HEK293 (cell line): ENCODE data around the gene UBE2V1.

Experiments used
- KLF1 ChIP-seq: fragments of 450-650 bp; formaldehyde crosslinking; IDR thresholded peaks from 2 replicates; pipeline ENCODE4 v1.5.1; 2016; ENCODE audit warnings: missing biosample characterization, missing genetic modification characterization
- MEIS1 ChIP-seq: sonication (generic); formaldehyde crosslinking; IDR thresholded peaks from 2 replicates; pipeline ENCODE4 v1.8.1; 2022; ENCODE audit warnings: missing genetic modification reagents, mild to moderate bottlenecking, borderline replicate concordance
- ZNF274 ChIP-seq, 2 experiments: fragments of 200-500 bp in 1 of 2; fragments of 450-650 bp in 1 of 2; sonication (Bioruptor generic) in 1 of 2; formaldehyde crosslinking in 1 of 2; IDR thresholded peaks; 2 replicates each; pipeline versions ENCODE4 v1.5.1 to v1.6.1; 2014 to 2016; ENCODE audit warnings: borderline replicate concordance in 1 of 2, inconsistent platforms in 1 of 2, low read length in 1 of 2, missing biosample characterization in 1 of 2, missing genetic modification characterization in 1 of 2
- ZNF292 ChIP-seq: fragments of 450-650 bp; formaldehyde crosslinking; IDR thresholded peaks from 2 replicates; pipeline ENCODE4 v1.5.1; 2016; ENCODE audit warnings: low read depth, missing biosample characterization, missing genetic modification characterization, borderline replicate concordance
- ZNF529 ChIP-seq: fragments of 450-650 bp; formaldehyde crosslinking; IDR thresholded peaks from 2 replicates; pipeline ENCODE4 v1.5.1; 2017; ENCODE audit warnings: missing genetic modification characterization, missing biosample characterization; ENCODE audit not compliant: insufficient replicate concordance
- ZNF600 ChIP-seq: fragments of 450-650 bp; formaldehyde crosslinking; IDR thresholded peaks from 2 replicates; pipeline ENCODE4 v1.5.1; 2016; ENCODE audit warnings: missing biosample characterization, missing genetic modification characterization
- TF ChIP-seq, protein P1 (sequence below): fragments of 450-650 bp; formaldehyde crosslinking; IDR thresholded peaks from 2 replicates; pipeline ENCODE4 v1.5.1; 2016; ENCODE audit warnings: missing biosample characterization, missing genetic modification characterization
- TF ChIP-seq, protein P2 (sequence below): fragments of 450-650 bp; formaldehyde crosslinking; IDR thresholded peaks from 2 replicates; pipeline ENCODE4 v1.5.1; 2016; ENCODE audit warnings: missing biosample characterization, missing genetic modification characterization
- TF ChIP-seq, protein P3 (sequence below): fragments of 450-650 bp; formaldehyde crosslinking; IDR thresholded peaks from 2 replicates; pipeline ENCODE4 v1.5.1; 2016; ENCODE audit warnings: missing biosample characterization, missing genetic modification characterization
- TF ChIP-seq, protein P4 (sequence below): fragments of 450-650 bp; formaldehyde crosslinking; IDR thresholded peaks from 2 replicates; pipeline ENCODE4 v1.5.1; 2016; ENCODE audit warnings: missing biosample characterization, missing genetic modification characterization

DNA sequence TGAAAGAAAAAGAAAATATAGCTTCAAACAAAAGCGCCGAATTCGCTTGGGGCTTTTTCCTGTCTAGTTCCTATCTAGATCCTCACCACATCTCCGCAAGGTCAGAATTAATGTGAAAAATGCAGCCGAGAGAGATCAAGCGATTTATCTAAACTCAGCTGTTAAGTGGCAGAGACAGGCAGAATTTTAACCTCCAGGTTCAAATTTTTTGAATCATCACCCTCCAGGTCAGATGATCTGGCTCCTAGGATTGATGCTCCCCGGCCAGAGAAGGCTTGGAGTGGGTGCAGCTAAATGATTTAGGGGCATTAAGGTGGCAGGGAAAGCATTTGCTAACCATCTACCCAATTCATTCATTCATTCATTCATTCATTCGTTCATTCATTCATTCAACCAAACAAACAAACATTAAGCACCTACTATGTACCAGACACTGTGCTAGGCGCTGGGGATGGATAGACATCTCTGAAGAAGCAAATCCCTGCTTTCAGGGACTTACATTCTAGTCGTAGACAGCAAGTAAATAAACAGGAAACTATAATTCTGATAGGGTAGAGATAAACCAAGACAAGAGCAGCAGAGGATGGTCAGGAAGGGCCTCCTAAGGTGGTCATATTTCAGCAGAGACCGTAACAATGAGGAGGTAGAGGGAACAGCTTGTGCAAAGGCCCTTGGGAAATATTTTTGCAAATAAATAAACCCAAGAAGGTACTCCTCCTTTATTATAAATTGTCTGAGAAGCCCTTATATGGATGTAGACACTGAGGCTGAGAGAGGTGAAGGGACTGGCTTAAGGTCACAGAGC lies 672 bp upstream of the UBE2V1 start:
- TF ChIP-seq ZNF600 (no peak), ZNF292 (no peak), KLF1 (no peak), MEIS1 (CRISPR knock-in tag) (no peak), ZNF274 (IDR thresholded peaks at IDR 0.05; ENCODE audit: low read length) (no peak), ZNF274 (tag by site-specific recombination; IDR thresholded peaks at IDR 0.05; ENCODE audit: borderline replicate concordance) (no peak), ZNF529 (tag by site-specific recombination) (no peak)
- TF ChIP-seq, protein P1, sequence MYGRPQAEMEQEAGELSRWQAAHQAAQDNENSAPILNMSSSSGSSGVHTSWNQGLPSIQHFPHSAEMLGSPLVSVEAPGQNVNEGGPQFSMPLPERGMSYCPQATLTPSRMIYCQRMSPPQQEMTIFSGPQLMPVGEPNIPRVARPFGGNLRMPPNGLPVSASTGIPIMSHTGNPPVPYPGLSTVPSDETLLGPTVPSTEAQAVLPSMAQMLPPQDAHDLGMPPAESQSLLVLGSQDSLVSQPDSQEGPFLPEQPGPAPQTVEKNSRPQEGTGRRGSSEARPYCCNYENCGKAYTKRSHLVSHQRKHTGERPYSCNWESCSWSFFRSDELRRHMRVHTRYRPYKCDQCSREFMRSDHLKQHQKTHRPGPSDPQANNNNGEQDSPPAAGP (tag by site-specific recombination): no peak
- TF ChIP-seq, protein P2, sequence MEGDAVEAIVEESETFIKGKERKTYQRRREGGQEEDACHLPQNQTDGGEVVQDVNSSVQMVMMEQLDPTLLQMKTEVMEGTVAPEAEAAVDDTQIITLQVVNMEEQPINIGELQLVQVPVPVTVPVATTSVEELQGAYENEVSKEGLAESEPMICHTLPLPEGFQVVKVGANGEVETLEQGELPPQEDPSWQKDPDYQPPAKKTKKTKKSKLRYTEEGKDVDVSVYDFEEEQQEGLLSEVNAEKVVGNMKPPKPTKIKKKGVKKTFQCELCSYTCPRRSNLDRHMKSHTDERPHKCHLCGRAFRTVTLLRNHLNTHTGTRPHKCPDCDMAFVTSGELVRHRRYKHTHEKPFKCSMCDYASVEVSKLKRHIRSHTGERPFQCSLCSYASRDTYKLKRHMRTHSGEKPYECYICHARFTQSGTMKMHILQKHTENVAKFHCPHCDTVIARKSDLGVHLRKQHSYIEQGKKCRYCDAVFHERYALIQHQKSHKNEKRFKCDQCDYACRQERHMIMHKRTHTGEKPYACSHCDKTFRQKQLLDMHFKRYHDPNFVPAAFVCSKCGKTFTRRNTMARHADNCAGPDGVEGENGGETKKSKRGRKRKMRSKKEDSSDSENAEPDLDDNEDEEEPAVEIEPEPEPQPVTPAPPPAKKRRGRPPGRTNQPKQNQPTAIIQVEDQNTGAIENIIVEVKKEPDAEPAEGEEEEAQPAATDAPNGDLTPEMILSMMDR (tag by site-specific recombination): no peak
- TF ChIP-seq, protein P3, sequence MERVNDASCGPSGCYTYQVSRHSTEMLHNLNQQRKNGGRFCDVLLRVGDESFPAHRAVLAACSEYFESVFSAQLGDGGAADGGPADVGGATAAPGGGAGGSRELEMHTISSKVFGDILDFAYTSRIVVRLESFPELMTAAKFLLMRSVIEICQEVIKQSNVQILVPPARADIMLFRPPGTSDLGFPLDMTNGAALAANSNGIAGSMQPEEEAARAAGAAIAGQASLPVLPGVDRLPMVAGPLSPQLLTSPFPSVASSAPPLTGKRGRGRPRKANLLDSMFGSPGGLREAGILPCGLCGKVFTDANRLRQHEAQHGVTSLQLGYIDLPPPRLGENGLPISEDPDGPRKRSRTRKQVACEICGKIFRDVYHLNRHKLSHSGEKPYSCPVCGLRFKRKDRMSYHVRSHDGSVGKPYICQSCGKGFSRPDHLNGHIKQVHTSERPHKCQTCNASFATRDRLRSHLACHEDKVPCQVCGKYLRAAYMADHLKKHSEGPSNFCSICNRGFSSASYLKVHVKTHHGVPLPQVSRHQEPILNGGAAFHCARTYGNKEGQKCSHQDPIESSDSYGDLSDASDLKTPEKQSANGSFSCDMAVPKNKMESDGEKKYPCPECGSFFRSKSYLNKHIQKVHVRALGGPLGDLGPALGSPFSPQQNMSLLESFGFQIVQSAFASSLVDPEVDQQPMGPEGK (tag by site-specific recombination): no peak
- TF ChIP-seq, protein P4, sequence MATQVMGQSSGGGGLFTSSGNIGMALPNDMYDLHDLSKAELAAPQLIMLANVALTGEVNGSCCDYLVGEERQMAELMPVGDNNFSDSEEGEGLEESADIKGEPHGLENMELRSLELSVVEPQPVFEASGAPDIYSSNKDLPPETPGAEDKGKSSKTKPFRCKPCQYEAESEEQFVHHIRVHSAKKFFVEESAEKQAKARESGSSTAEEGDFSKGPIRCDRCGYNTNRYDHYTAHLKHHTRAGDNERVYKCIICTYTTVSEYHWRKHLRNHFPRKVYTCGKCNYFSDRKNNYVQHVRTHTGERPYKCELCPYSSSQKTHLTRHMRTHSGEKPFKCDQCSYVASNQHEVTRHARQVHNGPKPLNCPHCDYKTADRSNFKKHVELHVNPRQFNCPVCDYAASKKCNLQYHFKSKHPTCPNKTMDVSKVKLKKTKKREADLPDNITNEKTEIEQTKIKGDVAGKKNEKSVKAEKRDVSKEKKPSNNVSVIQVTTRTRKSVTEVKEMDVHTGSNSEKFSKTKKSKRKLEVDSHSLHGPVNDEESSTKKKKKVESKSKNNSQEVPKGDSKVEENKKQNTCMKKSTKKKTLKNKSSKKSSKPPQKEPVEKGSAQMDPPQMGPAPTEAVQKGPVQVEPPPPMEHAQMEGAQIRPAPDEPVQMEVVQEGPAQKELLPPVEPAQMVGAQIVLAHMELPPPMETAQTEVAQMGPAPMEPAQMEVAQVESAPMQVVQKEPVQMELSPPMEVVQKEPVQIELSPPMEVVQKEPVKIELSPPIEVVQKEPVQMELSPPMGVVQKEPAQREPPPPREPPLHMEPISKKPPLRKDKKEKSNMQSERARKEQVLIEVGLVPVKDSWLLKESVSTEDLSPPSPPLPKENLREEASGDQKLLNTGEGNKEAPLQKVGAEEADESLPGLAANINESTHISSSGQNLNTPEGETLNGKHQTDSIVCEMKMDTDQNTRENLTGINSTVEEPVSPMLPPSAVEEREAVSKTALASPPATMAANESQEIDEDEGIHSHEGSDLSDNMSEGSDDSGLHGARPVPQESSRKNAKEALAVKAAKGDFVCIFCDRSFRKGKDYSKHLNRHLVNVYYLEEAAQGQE (tag by site-specific recombination): no peak
